CD14-positive monocyte (primary cell): ENCODE data around the gene ANKRD55. TPM values are rescaled to one million over a fixed set of nuclear protein-coding genes. Genes with fewer than 3 reads are reported as not detected.

Source experiments
- DNase-seq, 3 donors: peaks; one replicate each; pipeline ENCODE4 v3.0.0-alpha.2; 2011 to 2022
- H2AFZ ChIP-seq: 2 replicates; pipeline ENCODE4 v1.6.0; 2012; ENCODE audit warnings: mild to moderate bottlenecking, low read depth, low read length, inconsistent platforms; ENCODE audit not compliant: insufficient read depth, poor library complexity, severe bottlenecking
- H3K27ac ChIP-seq, 2 donors: 1 replicate in 1 of 2; 2 replicates in 1 of 2; pipeline ENCODE4 v1.5.1; 2012 to 2013; ENCODE audit warnings: low read length in 2 of 2, control low read depth in 1 of 2, inconsistent platforms in 1 of 2, low read depth in 1 of 2, mild to moderate bottlenecking in 1 of 2
- H3K27me3 ChIP-seq, 2 donors: one replicate each; pipeline versions ENCODE4 v1.6.0 to v1.6.1; 2011 to 2013; ENCODE audit warnings: low read length in 2 of 2; ENCODE audit not compliant: control insufficient read depth in 2 of 2, insufficient read depth in 2 of 2
- H3K36me3 ChIP-seq, 2 donors: replicated peaks in 1 of 2; 1 replicate in 1 of 2; 2 replicates in 1 of 2; pipeline versions ENCODE4 v1.5.1 to v1.6.1; 2012 to 2013; ENCODE audit warnings: low read length in 2 of 2, control low read depth in 1 of 2, inconsistent platforms in 1 of 2, mild to moderate bottlenecking in 1 of 2; ENCODE audit not compliant: insufficient read depth in 2 of 2, control insufficient read depth in 1 of 2
- H3K4me1 ChIP-seq, 2 donors: 1 replicate in 1 of 2; 2 replicates in 1 of 2; pipeline versions ENCODE4 v1.5.1 to v1.6.1; 2012 to 2013; ENCODE audit warnings: low read length in 2 of 2, control low read depth in 1 of 2, inconsistent platforms in 1 of 2, mild to moderate bottlenecking in 1 of 2, moderate library complexity in 1 of 2; ENCODE audit not compliant: insufficient read depth in 2 of 2, control insufficient read depth in 1 of 2
- H3K4me2 ChIP-seq: replicated peaks from 2 replicates; pipeline ENCODE3; 2012; ENCODE audit warnings: low read length, moderate library complexity, mild to moderate bottlenecking; ENCODE audit not compliant: poor library complexity, severe bottlenecking; ENCODE audit errors: extremely low read depth
- H3K4me3 ChIP-seq, 3 experiments: fragments of 200-600 bp in 1 of 3; sonication (generic) in 1 of 3; replicated peaks in 1 of 3; 1 replicate in 2 of 3; 2 replicates in 1 of 3; pipeline ENCODE4 v1.5.1; 2011 to 2013; ENCODE audit warnings: low read length in 3 of 3, mild to moderate bottlenecking in 3 of 3, control low read depth in 2 of 3, low read depth in 2 of 3, inconsistent platforms in 1 of 3, moderate library complexity in 1 of 3
- H3K79me2 ChIP-seq: 2 replicates; pipeline ENCODE4 v1.6.0; 2012; ENCODE audit warnings: mild to moderate bottlenecking, control low read depth, inconsistent platforms, low read length, moderate library complexity; ENCODE audit not compliant: insufficient read depth
- H3K9ac ChIP-seq: 2 replicates; pipeline ENCODE4 v1.6.0; 2017; ENCODE audit warnings: low read length, mild to moderate bottlenecking; ENCODE audit not compliant: insufficient read depth, poor library complexity, severe bottlenecking
- H3K9me3 ChIP-seq, 2 donors: replicated peaks in 1 of 2; 1 replicate in 1 of 2; 2 replicates in 1 of 2; pipeline versions ENCODE4 v1.5.1 to v1.6.1; 2012 to 2013; ENCODE audit warnings: low read length in 2 of 2, control low read depth in 1 of 2; ENCODE audit not compliant: control insufficient read depth in 1 of 2, insufficient read depth in 1 of 2
- H4K20me1 ChIP-seq: 2 replicates; pipeline ENCODE4 v1.6.0; 2012; ENCODE audit warnings: mild to moderate bottlenecking, low read length, control low read depth, moderate library complexity; ENCODE audit not compliant: insufficient read depth
- H3K27ac Mint-ChIP-seq, 7 donors: one replicate each; pipeline ENCODE4 v1.8.0; 2020; ENCODE audit warnings: mild to moderate bottlenecking in 7 of 7, mixed read lengths in 7 of 7, moderate library complexity in 6 of 7, inconsistent platforms in 2 of 7
- H3K27me3 Mint-ChIP-seq, 3 donors: one replicate each; pipeline ENCODE4 v1.8.0; 2021 to 2022; ENCODE audit warnings: low read depth in 3 of 3, mild to moderate bottlenecking in 3 of 3, mixed read lengths in 3 of 3, moderate library complexity in 3 of 3, inconsistent platforms in 1 of 3
- H3K36me3 Mint-ChIP-seq, 2 donors: one replicate each; pipeline ENCODE4 v1.8.0; 2020; ENCODE audit warnings: mixed read lengths in 2 of 2, inconsistent platforms in 1 of 2, mild to moderate bottlenecking in 1 of 2
- H3K4me1 Mint-ChIP-seq: one replicate; pipeline ENCODE4 v1.8.0; 2020; ENCODE audit warnings: mild to moderate bottlenecking, mixed read lengths
- H3K4me3 Mint-ChIP-seq, 2 donors: one replicate each; pipeline ENCODE4 v1.8.0; 2020; ENCODE audit warnings: mild to moderate bottlenecking in 2 of 2, mixed read lengths in 2 of 2, moderate library complexity in 1 of 2
- H3K9me3 Mint-ChIP-seq, 7 donors: one replicate each; pipeline ENCODE4 v1.8.0; 2020 to 2022; ENCODE audit warnings: mixed read lengths in 7 of 7, mild to moderate bottlenecking in 6 of 7, moderate library complexity in 6 of 7, inconsistent platforms in 2 of 7
- WGBS: methylation state at CpG from one replicate; pipeline ENCODE4 v1.1.5; 2013; ENCODE audit warnings: missing lambda C conversion rate; ENCODE audit not compliant: insufficient coverage; 5-methylcytosine and 5-hydroxymethylcytosine counted together
- intact Hi-C, 2 donors: fragments of 100-400 bp; cut with micrococcal nuclease; formaldehyde crosslinking; loops; one replicate each; pipeline versions ENCODE4 v1.15.0 to v1.15.1; 2023
- polyA plus RNA-seq, 3 donors: library from polyadenylated mRNA; depleted of rRNA in 1 of 3; unstranded in 2 of 3; stranded (reverse) in 1 of 3; fragments of 300-500 nt in 2 of 3; fragments of >200 nt in 1 of 3; fragmentation: Illumina TruSeq in 2 of 3; gene quantifications; 1 replicate in 2 of 3; 2 replicates in 1 of 3; pipeline ENCODE4 v1.2.3, GENCODE V29; 2012 to 2021
- TF ChIP-seq, protein P1 (sequence below): fragments of 200-600 bp; IDR thresholded peaks from one replicate; pipeline ENCODE4 v1.8.0; 2022; ENCODE audit warnings: antibody characterized with exemption, mild to moderate bottlenecking

Gene ANKRD55
- polyA plus RNA-seq, 3 donors = 0.20 to 0.55 (median 0.28) TPM

DNA sequence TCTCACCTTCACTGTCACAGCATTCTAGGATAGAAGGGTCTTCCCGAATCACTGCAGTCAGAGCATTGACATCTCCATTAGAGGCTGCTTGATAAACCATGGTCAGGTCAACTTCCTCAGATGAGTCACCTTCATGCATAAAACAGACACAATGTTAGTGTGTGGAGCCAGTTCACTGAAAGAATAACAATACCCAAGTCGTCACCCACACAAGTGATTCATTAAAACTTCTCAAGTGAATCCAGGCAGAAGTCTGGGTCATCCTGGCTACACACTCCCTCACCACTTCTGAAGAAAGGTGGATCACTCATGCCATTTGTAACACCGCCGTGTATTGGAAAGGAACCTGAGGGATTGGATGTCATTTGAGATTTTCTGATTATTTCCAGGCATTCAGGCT is 49.6 kb downstream of the ANKRD55 start:
- TF ChIP-seq, protein P1, sequence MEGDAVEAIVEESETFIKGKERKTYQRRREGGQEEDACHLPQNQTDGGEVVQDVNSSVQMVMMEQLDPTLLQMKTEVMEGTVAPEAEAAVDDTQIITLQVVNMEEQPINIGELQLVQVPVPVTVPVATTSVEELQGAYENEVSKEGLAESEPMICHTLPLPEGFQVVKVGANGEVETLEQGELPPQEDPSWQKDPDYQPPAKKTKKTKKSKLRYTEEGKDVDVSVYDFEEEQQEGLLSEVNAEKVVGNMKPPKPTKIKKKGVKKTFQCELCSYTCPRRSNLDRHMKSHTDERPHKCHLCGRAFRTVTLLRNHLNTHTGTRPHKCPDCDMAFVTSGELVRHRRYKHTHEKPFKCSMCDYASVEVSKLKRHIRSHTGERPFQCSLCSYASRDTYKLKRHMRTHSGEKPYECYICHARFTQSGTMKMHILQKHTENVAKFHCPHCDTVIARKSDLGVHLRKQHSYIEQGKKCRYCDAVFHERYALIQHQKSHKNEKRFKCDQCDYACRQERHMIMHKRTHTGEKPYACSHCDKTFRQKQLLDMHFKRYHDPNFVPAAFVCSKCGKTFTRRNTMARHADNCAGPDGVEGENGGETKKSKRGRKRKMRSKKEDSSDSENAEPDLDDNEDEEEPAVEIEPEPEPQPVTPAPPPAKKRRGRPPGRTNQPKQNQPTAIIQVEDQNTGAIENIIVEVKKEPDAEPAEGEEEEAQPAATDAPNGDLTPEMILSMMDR = no peak

GRCh38 chr5:56179442-56179841 is 53.7 kb downstream of the ANKRD55 start:
- H3K4me2 ChIP-seq = no peak overlapping the region
- H4K20me1 ChIP-seq = no peaks in the 10 kb centered on the region
- WGBS = no CpG with 5 or more reads among the region's 2 CpGs
- no peaks in the 10 kb centered on the region for H3K36me3 ChIP-seq
- H3K4me1 ChIP-seq = peaks cover 57 to 59% of the 10 kb centered on the region in 2 donors
- no peak overlapping the region for H2AFZ ChIP-seq
- no peaks in the 10 kb centered on the region for H3K36me3 Mint-ChIP-seq
- H3K4me3 ChIP-seq = no peak overlapping the region
- H3K4me3 Mint-ChIP-seq = no peak overlapping the region
- DNase-seq = no peak
- H3K4me1 Mint-ChIP-seq = peaks cover 64% of the 10 kb centered on the region
- no peaks in the 10 kb centered on the region for H3K27me3 ChIP-seq
- intact Hi-C loops = loop anchor here in 1 of 2 donors (10.0 kb wide), 1 partner anchor 185 kb away; the partner anchor contains the start of gene IL6ST
- no peak overlapping the region for H3K27ac ChIP-seq
- H3K27me3 Mint-ChIP-seq = peaks cover 0 to 2% (median 2%) of the 10 kb centered on the region in 3 donors
- no peaks in the 10 kb centered on the region for H3K79me2 ChIP-seq
- peaks cover 0 to 4% (median 0%) of the 10 kb centered on the region in 7 donors for H3K9me3 Mint-ChIP-seq
- H3K9me3 ChIP-seq = no peaks in the 10 kb centered on the region
- H3K27ac Mint-ChIP-seq = no peak overlapping the region
- no peak overlapping the region for H3K9ac ChIP-seq
- TF ChIP-seq, protein P1 = no peak

More for the DNA sequence above, 49.6 kb downstream of the ANKRD55 start:
- Mint-ChIP-seq H3K9me3 (peaks cover 0 to 4% (median 0%) of the 10 kb centered on the region in 7 donors), H3K4me3 (no peak overlapping the region), H3K27ac (peak overlapping the region in 5 of 7 donors; percentile 37 to 86 (median 77)), H3K4me1 (peaks cover 30% of the 10 kb centered on the region), H3K27me3 (peaks cover 0 to 3% (median 3%) of the 10 kb centered on the region in 3 donors), H3K36me3 (no peaks in the 10 kb centered on the region)
- Histone ChIP-seq H3K27me3 (no peaks in the 10 kb centered on the region), H3K4me3 (no peak overlapping the region), H3K36me3 (no peaks in the 10 kb centered on the region), H3K4me2 (no peak overlapping the region), H3K9me3 (no peaks in the 10 kb centered on the region), H2AFZ (no peak overlapping the region), H3K27ac (peak overlapping the region in 1 of 2 donors; percentile 50), H3K79me2 (no peaks in the 10 kb centered on the region), H3K9ac (no peak overlapping the region), H3K4me1 (peaks cover 19 to 24% of the 10 kb centered on the region in 2 donors), H4K20me1 (no peaks in the 10 kb centered on the region)
- peak; percentile 75 to 88 (median 83) for DNase-seq
- WGBS = 83% methylated on average over 2 of the region's 4 CpGs
- intact Hi-C loops = loop anchor here in 1 of 2 donors (5.0 to 10.0 kb wide), 2 partner anchors 36 to 109 kb away; no protein-coding TSS in a partner anchor
